Coronary artery (tissue), 2 donors: ENCODE data around the gene ABLIM3.

Experiments
- DNase-seq: peaks from one replicate; pipeline ENCODE4 v3.0.0-alpha.2; 2017; ENCODE audit warnings: low spot score
- H3K27ac ChIP-seq, 2 donors: fragments of 200-600 bp; sonication (generic); one replicate each; pipeline ENCODE4 v1.5.1; 2016 to 2019
- H3K4me3 ChIP-seq: fragments of 200-600 bp; sonication (generic); 2 replicates; pipeline ENCODE4 v1.5.1; 2016; ENCODE audit warnings: mild to moderate bottlenecking, moderate library complexity
- CTCF ChIP-seq: fragments of 200-600 bp; sonication (generic); IDR thresholded peaks from one replicate; pipeline ENCODE4 v1.5.1; 2019; ENCODE audit warnings: antibody characterized with exemption

ABLIM3 gene

GRCh38 chr5:149240354-149240998, 99.2 kb downstream of the ABLIM3 start:
- DNase-seq = no peak

GRCh38 chr5:149242339-149242738, 101.0 kb downstream of the ABLIM3 start:
- Histone ChIP-seq H3K27ac (no peak overlapping the region), H3K4me3 (no peak overlapping the region)
- no peak for TF ChIP-seq CTCF
- no peak for DNase-seq

More at GRCh38 chr5:149240354-149240998, 99.2 kb downstream of the ABLIM3 start:
- no peak overlapping the region for H3K4me3 ChIP-seq
- TF ChIP-seq CTCF = no peak
- no peak overlapping the region for H3K27ac ChIP-seq

GRCh38 chr5:149246906-149247305, 105.6 kb downstream of the ABLIM3 start:
- no peak for TF ChIP-seq CTCF
- no peak overlapping the region for H3K4me3 ChIP-seq
- no peak for DNase-seq
- H3K27ac ChIP-seq = no peak overlapping the region

- H3K27ac ChIP-seq = no peak overlapping the region
- no peak for TF ChIP-seq CTCF
- H3K4me3 ChIP-seq = no peak overlapping the region
- no peak for DNase-seq
Observed at GRCh38 chr5:149247726-149248125, 106.4 kb downstream of the ABLIM3 start.

GRCh38 chr5:149251546-149251945, 110.3 kb downstream of the ABLIM3 start:
- H3K4me3 ChIP-seq = no peak overlapping the region
- DNase-seq = no peak
- H3K27ac ChIP-seq = no peak overlapping the region
- TF ChIP-seq CTCF = no peak

- no peak for TF ChIP-seq CTCF
- H3K27ac ChIP-seq = no peak overlapping the region
- no peak for DNase-seq
Observed at GRCh38 chr5:149254506-149254905, 113.2 kb downstream of the ABLIM3 start.

GRCh38 chr5:149256451-149256850, 115.2 kb downstream of the ABLIM3 start:
- DNase-seq = no peak
- no peak overlapping the region for H3K27ac ChIP-seq
- TF ChIP-seq CTCF = no peak
- no peak overlapping the region for H3K4me3 ChIP-seq

More at GRCh38 chr5:149254506-149254905, 113.2 kb downstream of the ABLIM3 start:
- no peak overlapping the region for H3K4me3 ChIP-seq
